Measurements from ENCODE around the gene USHBP1. TPM values are rescaled to one million over a fixed set of nuclear protein-coding genes. Genes with fewer than 3 reads are reported as not detected.

USHBP1 gene
- total RNA-seq, 2 donors from 2014 or later: 3.5 to 8.4 TPM

DNA sequence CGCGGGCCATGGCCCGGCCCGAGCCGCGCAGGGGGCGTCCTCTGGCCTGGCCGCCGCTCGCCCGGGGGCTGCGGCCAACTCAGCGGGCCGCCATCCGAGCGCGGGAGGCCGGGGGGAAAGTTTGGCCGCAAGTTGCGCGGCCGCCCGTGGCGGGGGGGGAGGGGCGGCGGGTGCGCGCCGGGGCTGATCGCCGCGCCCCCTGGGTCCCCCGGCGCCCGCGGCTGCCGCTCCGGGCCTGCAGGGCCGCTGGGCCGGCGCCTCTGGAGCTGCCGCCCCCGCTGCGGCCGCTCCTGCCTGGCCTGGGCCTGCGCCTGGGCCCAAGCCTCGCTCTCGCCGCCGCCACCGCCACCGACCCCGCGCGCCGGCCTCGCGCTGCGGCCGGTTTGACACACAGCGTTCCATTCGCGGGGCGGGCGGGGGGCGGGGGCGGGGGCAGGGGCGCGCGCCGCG, 19.0 kb downstream of the USHBP1 start, which contains the start of gene NR2F6:
Gene NR2F6 (minus strand): TSS at position 385 of the 450 bp plus-strand sequence. CDS start 699 bp downstream, outside the sequence.
- Histone ChIP-seq H3K4me1 (replicated peaks) (no peaks in the 10 kb centered on the region), H3K9me3 (no peaks in the 10 kb centered on the region), H3K27ac (peak within 1 kb of the TSS; percentile 79 to 80), H3K36me3 (no peaks in the 10 kb centered on the region), H3K4me3 (peak within 1 kb of the TSS; percentile 53 to 87), H3K27me3 (replicated peaks; ENCODE audit: insufficient read depth) (no peaks in the 10 kb centered on the region)
- TF ChIP-seq, protein P1, sequence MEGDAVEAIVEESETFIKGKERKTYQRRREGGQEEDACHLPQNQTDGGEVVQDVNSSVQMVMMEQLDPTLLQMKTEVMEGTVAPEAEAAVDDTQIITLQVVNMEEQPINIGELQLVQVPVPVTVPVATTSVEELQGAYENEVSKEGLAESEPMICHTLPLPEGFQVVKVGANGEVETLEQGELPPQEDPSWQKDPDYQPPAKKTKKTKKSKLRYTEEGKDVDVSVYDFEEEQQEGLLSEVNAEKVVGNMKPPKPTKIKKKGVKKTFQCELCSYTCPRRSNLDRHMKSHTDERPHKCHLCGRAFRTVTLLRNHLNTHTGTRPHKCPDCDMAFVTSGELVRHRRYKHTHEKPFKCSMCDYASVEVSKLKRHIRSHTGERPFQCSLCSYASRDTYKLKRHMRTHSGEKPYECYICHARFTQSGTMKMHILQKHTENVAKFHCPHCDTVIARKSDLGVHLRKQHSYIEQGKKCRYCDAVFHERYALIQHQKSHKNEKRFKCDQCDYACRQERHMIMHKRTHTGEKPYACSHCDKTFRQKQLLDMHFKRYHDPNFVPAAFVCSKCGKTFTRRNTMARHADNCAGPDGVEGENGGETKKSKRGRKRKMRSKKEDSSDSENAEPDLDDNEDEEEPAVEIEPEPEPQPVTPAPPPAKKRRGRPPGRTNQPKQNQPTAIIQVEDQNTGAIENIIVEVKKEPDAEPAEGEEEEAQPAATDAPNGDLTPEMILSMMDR (IDR thresholded peaks at IDR 0.05): no peak
- peak; percentile 26 for TF ChIP-seq POLR2A (IDR thresholded peaks at IDR 0.05)
- DNase-seq (ENCODE audit: low spot score): no peak
- intact Hi-C loops (cut with DNase I): no loop called here
- WGBS: 0% methylated on average over 10 of the region's 72 CpGs

DNA sequence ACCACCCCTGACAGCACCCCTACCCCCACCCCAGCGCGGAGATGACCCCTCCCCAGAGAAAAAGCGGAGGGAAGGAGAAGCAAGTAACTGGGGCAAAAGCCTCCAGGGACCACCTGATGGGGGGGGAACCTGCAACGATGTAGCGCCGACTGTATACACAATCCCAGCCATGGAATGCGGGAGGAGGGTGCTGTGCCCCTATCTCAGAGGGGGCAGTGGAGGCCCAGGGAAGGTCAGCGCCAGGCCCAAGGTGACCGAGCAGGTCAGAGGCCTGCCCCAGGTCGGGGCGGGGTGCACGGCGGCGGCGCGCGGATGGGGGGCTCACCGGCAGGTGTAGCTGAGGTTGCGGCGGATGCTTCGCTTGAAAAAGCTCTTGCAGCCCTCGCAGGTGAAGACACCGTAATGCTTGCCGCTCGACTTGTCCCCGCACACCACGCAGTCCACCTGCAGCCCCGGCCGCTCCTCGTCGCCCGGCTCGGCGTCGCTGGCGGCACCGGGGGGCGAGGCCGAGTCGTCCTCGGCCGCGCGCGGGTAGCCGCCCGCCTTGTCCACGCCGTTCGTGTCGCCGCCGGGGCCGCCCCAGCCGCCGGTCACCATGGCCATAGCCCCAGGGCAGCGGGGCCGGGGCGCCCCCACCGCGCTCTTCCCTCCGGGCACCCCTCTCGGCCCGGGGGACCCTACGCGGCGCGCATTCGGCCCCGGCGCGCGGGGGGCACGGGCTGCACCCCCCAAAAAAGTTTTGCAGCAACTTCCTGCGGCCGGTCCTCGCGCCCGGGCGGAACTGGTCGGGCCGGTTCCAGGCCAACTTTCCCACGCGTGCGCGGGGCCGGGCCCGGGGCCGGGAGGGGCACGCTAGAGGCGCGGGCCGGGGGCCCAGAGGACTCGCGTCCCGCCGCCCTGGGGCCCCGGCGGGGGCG, 19.7 kb downstream of the USHBP1 start:
- Histone ChIP-seq H3K27ac (peak overlapping the region; percentile 73 to 74), H3K4me1 (replicated peaks) (no peaks in the 10 kb centered on the region), H3K9me3 (no peaks in the 10 kb centered on the region), H3K36me3 (no peaks in the 10 kb centered on the region), H3K4me3 (peak overlapping the region; percentile 53 to 87), H3K27me3 (replicated peaks; ENCODE audit: insufficient read depth) (no peaks in the 10 kb centered on the region)
- under 1% methylated on average over 72 of the region's 100 CpGs for WGBS
- DNase-seq (ENCODE audit: low spot score): peak; percentile 54
- no peak for TF ChIP-seq POLR2A (IDR thresholded peaks at IDR 0.05)
- peak; percentile 31 for TF ChIP-seq POLR2AphosphoS5 (IDR thresholded peaks at IDR 0.05)
- intact Hi-C loops (cut with DNase I): no loop called here

DNA sequence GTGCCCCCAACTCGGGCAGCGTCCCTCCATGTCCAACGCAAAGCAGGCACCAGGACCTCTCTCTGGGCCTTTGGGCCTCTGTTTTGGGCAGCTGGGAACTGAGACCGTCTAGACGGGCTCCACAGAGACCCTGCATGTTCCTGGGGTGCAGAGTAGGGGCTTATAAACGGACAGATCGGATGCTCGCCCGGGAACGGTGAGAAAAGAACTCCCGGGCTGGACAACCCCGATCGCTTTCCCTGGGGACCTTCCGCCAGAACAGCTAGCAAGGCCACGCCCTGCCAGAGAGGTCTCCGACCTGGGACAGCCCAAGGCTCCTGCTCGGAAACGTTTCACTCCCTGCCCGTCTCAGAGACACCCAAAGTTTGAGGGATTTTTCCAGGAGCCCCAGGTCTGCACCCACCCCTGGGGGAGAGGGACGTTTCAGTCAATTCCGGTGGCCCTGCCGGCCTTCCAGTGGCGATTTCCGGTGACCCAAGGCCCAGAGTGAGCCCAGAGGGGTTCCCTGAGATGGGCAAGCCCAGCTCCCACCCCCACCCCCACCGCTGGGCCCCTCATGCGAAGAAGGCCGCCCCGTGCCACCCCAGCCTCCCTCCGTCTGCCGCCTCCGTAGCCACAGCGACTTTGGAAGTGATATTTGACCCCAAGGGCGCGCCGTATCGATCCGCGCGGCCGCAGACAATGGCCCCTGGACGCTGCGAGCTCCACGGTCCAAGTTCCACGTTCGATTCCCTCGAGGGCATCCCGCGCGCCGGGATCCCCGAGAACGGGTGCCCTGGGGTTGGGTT, 20.5 kb downstream of the USHBP1 start:
- no peak for TF ChIP-seq POLR2A (IDR thresholded peaks at IDR 0.05)
- intact Hi-C loops (cut with DNase I): no loop called here
- 8% methylated on average over 46 of the region's 52 CpGs for WGBS
- no peaks in the 10 kb centered on the region for H3K36me3 ChIP-seq
- no peaks in the 10 kb centered on the region for H3K27me3 ChIP-seq (replicated peaks; ENCODE audit: insufficient read depth)
- H3K27ac ChIP-seq: peak overlapping the region; percentile 73 to 74
- H3K9me3 ChIP-seq: no peaks in the 10 kb centered on the region
- H3K4me3 ChIP-seq: peak overlapping the region; percentile 53 to 87
- DNase-seq (ENCODE audit: low spot score): no peak
- H3K4me1 ChIP-seq (replicated peaks): no peaks in the 10 kb centered on the region

DNA sequence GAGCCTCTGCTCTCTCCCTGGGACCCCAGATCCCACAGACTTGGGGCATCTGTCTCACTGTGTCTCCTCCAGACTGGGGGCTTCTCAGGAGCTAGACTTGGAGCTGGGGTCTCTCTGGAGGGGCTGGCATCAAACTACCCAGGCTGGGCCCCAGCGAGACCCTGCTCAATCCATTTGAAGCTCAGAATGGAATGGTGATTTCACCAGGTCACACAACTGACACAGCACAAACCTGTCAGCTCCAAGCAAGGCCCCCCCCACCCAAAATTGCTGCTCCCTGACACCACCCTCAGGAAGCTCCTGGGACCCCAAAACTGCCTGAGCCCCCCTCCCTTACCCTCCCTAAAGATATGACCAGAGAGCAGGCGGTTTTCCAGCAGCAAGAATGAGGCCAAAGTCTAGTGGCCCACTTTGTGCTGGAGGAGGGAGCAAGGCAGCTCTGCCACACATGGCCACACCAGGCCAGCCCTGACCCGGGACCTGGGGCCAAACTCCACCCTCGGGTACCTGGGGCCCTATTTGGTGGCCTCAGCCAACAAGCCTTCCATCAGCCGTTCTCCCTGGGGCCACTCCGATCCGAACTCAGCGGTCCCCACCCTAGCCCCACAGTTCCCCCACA, 21.2 kb downstream of the USHBP1 start:
- 21% methylated on average over 8 of the region's 8 CpGs for WGBS
- Histone ChIP-seq H3K9me3 (no peaks in the 10 kb centered on the region), H3K36me3 (no peaks in the 10 kb centered on the region), H3K4me3 (peak overlapping the region; percentile 53 to 87), H3K27me3 (replicated peaks; ENCODE audit: insufficient read depth) (no peaks in the 10 kb centered on the region), H3K27ac (peak overlapping the region; percentile 73 to 74), H3K4me1 (replicated peaks) (no peaks in the 10 kb centered on the region)
- DNase-seq (ENCODE audit: low spot score): no peak
- TF ChIP-seq POLR2A (IDR thresholded peaks at IDR 0.05) (no peak), POLR2AphosphoS5 (IDR thresholded peaks at IDR 0.05) (no peak)
- TF ChIP-seq, protein P1 (IDR thresholded peaks at IDR 0.05): no peak
- intact Hi-C loops (cut with DNase I): no loop called here

DNA sequence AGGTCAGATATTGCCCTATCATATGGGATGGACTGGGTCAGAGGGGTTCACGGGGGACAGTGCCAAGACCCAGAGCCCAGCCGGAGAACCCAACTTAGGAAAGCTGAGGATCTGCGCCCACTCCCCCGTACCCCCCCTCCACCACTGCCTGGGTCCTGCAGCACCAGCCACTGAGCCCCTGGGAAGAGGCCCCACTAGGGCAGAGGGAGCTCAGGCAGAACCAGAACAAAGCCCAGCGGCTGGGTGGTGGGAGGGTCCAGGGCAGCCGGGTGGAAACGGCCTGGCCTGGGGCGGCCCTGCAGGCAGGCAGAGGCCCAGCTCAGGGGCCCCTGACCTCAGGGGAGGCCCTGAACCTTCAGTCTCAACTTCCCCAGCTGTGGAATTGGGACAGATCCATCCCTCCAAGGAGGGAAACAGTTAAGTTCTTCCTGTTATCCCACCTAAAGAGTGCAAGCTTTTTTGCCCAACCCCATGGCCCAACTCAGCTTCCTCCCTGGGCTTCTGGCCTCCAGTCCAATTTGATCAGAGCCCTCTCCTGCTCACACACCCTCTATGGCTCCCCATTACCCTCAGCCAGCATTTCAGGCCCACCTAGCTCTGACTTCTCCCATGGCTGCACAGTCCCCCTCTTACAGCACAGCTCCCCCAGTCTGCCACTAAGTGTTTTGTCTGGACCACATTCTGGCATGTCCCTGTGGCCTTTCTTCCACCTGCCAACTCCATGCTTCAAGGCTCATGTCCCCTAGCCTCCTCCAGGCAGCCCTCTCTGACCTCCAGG, 21.9 kb downstream of the USHBP1 start:
- H3K9me3 ChIP-seq: no peaks in the 10 kb centered on the region
- no peak overlapping the region for H3K27ac ChIP-seq
- DNase-seq (ENCODE audit: low spot score): no peak
- intact Hi-C loops (cut with DNase I): no loop called here
- no peak for TF ChIP-seq POLR2AphosphoS5 (IDR thresholded peaks at IDR 0.05)
- no peak for TF ChIP-seq POLR2A (IDR thresholded peaks at IDR 0.05)
- TF ChIP-seq, protein P1 (IDR thresholded peaks at IDR 0.05): no peak
- no peaks in the 10 kb centered on the region for H3K36me3 ChIP-seq
- no peaks in the 10 kb centered on the region for H3K4me1 ChIP-seq (replicated peaks)
- 74% methylated on average over 8 of the region's 8 CpGs for WGBS
- H3K4me3 ChIP-seq: no peak overlapping the region
- H3K27me3 ChIP-seq (replicated peaks; ENCODE audit: insufficient read depth): no peaks in the 10 kb centered on the region

All from prostate gland (tissue), 2 donors.